ENCODE data around the gene MAPRE2. TPM values are rescaled to one million over a fixed set of nuclear protein-coding genes. Genes with fewer than 3 reads are reported as not detected.

The MAPRE2 gene
- total RNA-seq, 2 experiments from 2014 or later: 70.1 to 74.0 TPM

GRCh38 chr18:35047697-35048292, 6.6 kb downstream of the MAPRE2 start:
- Mint-ChIP-seq H3K4me1 (peaks cover 82% of the 10 kb centered on the region), H3K9me3 (peaks cover 4% of the 10 kb centered on the region), H3K27ac (peak overlapping the region; percentile 90), H3K4me3 (no peak overlapping the region), H3K27me3 (no peaks in the 10 kb centered on the region), H3K36me3 (peaks cover 21% of the 10 kb centered on the region)
- DNase-seq: no peak

- DNase-seq: no peak
- Mint-ChIP-seq H3K9me3 (peaks cover 4% of the 10 kb centered on the region), H3K4me1 (peaks cover 74% of the 10 kb centered on the region), H3K4me3 (peak overlapping the region; percentile 76), H3K27ac (peak overlapping the region; percentile 86), H3K27me3 (no peaks in the 10 kb centered on the region), H3K36me3 (peaks cover 22% of the 10 kb centered on the region)
Measured at GRCh38 chr18:35049111-35050027, 8.2 kb downstream of the MAPRE2 start.

GRCh38 chr18:35050028-35050546, 8.9 kb downstream of the MAPRE2 start:
- peaks cover 71% of the 10 kb centered on the region for H3K4me1 Mint-ChIP-seq
- no peak for DNase-seq
- H3K36me3 Mint-ChIP-seq: peaks cover 23% of the 10 kb centered on the region
- peak overlapping the region; percentile 86 for H3K27ac Mint-ChIP-seq
- peak overlapping the region; percentile 76 for H3K4me3 Mint-ChIP-seq
- no peaks in the 10 kb centered on the region for H3K27me3 Mint-ChIP-seq
- H3K9me3 Mint-ChIP-seq: peaks cover 4% of the 10 kb centered on the region

- no peaks in the 10 kb centered on the region for H3K27me3 Mint-ChIP-seq
- peaks cover 22% of the 10 kb centered on the region for H3K36me3 Mint-ChIP-seq
- no peak for DNase-seq
- peaks cover 71% of the 10 kb centered on the region for H3K4me1 Mint-ChIP-seq
- H3K4me3 Mint-ChIP-seq: peak overlapping the region; percentile 26
- H3K27ac Mint-ChIP-seq: peak overlapping the region; percentile 86
- peaks cover 4% of the 10 kb centered on the region for H3K9me3 Mint-ChIP-seq
Measured at GRCh38 chr18:35050705-35051195, 9.5 kb downstream of the MAPRE2 start.

GRCh38 chr18:35051641-35052377, 10.6 kb downstream of the MAPRE2 start:
- peaks cover 63% of the 10 kb centered on the region for H3K4me1 Mint-ChIP-seq
- peaks cover 4% of the 10 kb centered on the region for H3K9me3 Mint-ChIP-seq
- H3K27ac Mint-ChIP-seq: peak overlapping the region; percentile 27
- no peaks in the 10 kb centered on the region for H3K27me3 Mint-ChIP-seq
- peaks cover 25% of the 10 kb centered on the region for H3K36me3 Mint-ChIP-seq
- no peak for DNase-seq
- H3K4me3 Mint-ChIP-seq: no peak overlapping the region

GRCh38 chr18:35054401-35054800, 13.2 kb downstream of the MAPRE2 start:
- Mint-ChIP-seq H3K4me3 (no peak overlapping the region), H3K9me3 (no peaks in the 10 kb centered on the region), H3K36me3 (peaks cover 24% of the 10 kb centered on the region), H3K27me3 (no peaks in the 10 kb centered on the region), H3K4me1 (peaks cover 59% of the 10 kb centered on the region), H3K27ac (no peak overlapping the region)
- no peak for DNase-seq

GRCh38 chr18:35055105-35055504, 13.9 kb downstream of the MAPRE2 start:
- Mint-ChIP-seq H3K4me1 (peaks cover 61% of the 10 kb centered on the region), H3K36me3 (peaks cover 29% of the 10 kb centered on the region), H3K27me3 (no peaks in the 10 kb centered on the region), H3K9me3 (no peaks in the 10 kb centered on the region), H3K4me3 (no peak overlapping the region), H3K27ac (no peak overlapping the region)
- no peak for DNase-seq

- Mint-ChIP-seq H3K9me3 (no peaks in the 10 kb centered on the region), H3K27ac (no peak overlapping the region), H3K36me3 (peaks cover 30% of the 10 kb centered on the region), H3K27me3 (no peaks in the 10 kb centered on the region), H3K4me3 (no peak overlapping the region), H3K4me1 (peaks cover 62% of the 10 kb centered on the region)
- DNase-seq: no peak
Measured at GRCh38 chr18:35055726-35056125, 14.5 kb downstream of the MAPRE2 start.

- H3K4me3 Mint-ChIP-seq: no peak overlapping the region
- peaks cover 59% of the 10 kb centered on the region for H3K4me1 Mint-ChIP-seq
- no peak overlapping the region for H3K27ac Mint-ChIP-seq
- no peak for DNase-seq
- no peaks in the 10 kb centered on the region for H3K9me3 Mint-ChIP-seq
- H3K27me3 Mint-ChIP-seq: no peaks in the 10 kb centered on the region
- H3K36me3 Mint-ChIP-seq: peaks cover 20% of the 10 kb centered on the region
Measured at GRCh38 chr18:35059280-35059927, 18.2 kb downstream of the MAPRE2 start.

- Mint-ChIP-seq H3K9me3 (no peaks in the 10 kb centered on the region), H3K4me3 (no peak overlapping the region), H3K36me3 (peaks cover 14% of the 10 kb centered on the region), H3K27me3 (no peaks in the 10 kb centered on the region), H3K27ac (no peak overlapping the region), H3K4me1 (peaks cover 57% of the 10 kb centered on the region)
- no peak for DNase-seq
Measured at GRCh38 chr18:35060122-35060815, 19.1 kb downstream of the MAPRE2 start.

GRCh38 chr18:35061336-35061735, 20.1 kb downstream of the MAPRE2 start:
- H3K36me3 Mint-ChIP-seq: peaks cover 14% of the 10 kb centered on the region
- DNase-seq: no peak
- no peaks in the 10 kb centered on the region for H3K9me3 Mint-ChIP-seq
- H3K27me3 Mint-ChIP-seq: no peaks in the 10 kb centered on the region
- H3K4me3 Mint-ChIP-seq: no peak overlapping the region
- H3K4me1 Mint-ChIP-seq: peaks cover 59% of the 10 kb centered on the region
- H3K27ac Mint-ChIP-seq: no peak overlapping the region

- no peak for DNase-seq
- Mint-ChIP-seq H3K4me1 (peaks cover 59% of the 10 kb centered on the region), H3K4me3 (no peak overlapping the region), H3K36me3 (peaks cover 11% of the 10 kb centered on the region), H3K27ac (no peak overlapping the region), H3K9me3 (no peaks in the 10 kb centered on the region), H3K27me3 (no peaks in the 10 kb centered on the region)
Measured at GRCh38 chr18:35061804-35062203, 20.6 kb downstream of the MAPRE2 start.

GRCh38 chr18:35062408-35062807, 21.2 kb downstream of the MAPRE2 start:
- Mint-ChIP-seq H3K4me1 (peaks cover 60% of the 10 kb centered on the region), H3K4me3 (no peak overlapping the region), H3K36me3 (peaks cover 12% of the 10 kb centered on the region)

More at GRCh38 chr18:35062408-35062807, 21.2 kb downstream of the MAPRE2 start:
- no peak overlapping the region for H3K27ac Mint-ChIP-seq
- DNase-seq: no peak
- no peaks in the 10 kb centered on the region for H3K27me3 Mint-ChIP-seq
- H3K9me3 Mint-ChIP-seq: no peaks in the 10 kb centered on the region

Measured in activated naive CD8-positive, alpha-beta T cell treated with anti-CD3 and anti-CD28 coated beads for 36 hours (primary cell).